ELR (cell line): ENCODE measurements around the gene HSPE1.
"Not testable (repeated sequence)": the region's sequence is repeated elsewhere in the genome, so short reads cannot be mapped to it uniquely, and the experiment has no call there.

Experiments
- DNase-seq: peaks from one replicate; pipeline ENCODE4 v3.0.0-alpha.2; 2015; ENCODE audit warnings: low read depth

Gene HSPE1

GRCh38 chr2:197499594-197500502 lies at the start of gene HSPE1, which contains the start of gene HSPD1:
Gene HSPE1 (plus strand): TSS chr2:197500379. CDS start chr2:197500437, 58 bp downstream.
Gene HSPD1 (minus strand): TSS chr2:197499840. CDS start chr2:197498848, 992 bp downstream.
- DNase-seq: peak; percentile 100

DNA sequence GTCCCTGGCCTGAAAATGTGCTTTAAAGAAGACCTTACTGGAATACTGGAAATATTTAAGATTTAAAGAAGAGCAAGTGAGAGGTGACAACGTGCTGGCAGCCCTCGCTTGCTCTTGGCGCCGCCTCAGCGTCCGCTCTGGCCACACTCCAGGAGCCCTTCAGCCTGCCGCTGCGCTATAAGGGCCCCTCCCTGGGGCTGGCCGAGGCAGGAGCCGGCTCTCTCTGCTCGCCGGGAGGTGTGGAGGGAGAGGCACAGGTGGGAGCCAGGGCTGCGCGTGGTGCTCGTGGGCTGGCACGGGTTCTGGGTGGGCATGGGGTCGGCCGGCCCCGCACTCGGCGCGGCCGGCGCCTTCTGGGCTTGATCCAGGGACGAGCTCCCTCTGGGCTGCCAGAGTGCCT lies 49.7 kb upstream of the HSPE1 start:
- no peak for DNase-seq

DNA sequence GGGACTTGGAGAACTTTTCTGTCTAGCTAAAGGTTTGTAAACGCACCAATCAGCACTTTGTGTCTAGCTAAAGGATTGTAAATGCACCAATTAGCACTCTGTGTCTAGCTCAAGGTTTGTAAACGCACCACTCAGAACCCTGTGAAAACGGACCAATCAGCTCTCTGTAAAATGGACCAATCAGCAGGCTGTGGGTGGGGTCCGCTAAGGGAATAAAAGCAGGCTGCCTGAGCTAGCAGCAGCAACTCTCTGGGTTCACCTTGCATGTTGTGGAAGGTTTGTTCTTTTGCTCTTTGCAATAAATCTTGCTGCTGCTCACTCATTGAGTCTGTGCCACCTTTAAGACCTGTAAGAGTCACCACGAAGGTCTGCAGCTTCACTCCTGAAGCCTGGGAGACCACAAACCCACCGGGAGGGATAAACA lies 49.2 kb upstream of the HSPE1 start:
- not testable (repeated sequence) for DNase-seq

- DNase-seq: no peak
Observed at GRCh38 chr2:197452754-197453122, 47.4 kb upstream of the HSPE1 start.

DNA sequence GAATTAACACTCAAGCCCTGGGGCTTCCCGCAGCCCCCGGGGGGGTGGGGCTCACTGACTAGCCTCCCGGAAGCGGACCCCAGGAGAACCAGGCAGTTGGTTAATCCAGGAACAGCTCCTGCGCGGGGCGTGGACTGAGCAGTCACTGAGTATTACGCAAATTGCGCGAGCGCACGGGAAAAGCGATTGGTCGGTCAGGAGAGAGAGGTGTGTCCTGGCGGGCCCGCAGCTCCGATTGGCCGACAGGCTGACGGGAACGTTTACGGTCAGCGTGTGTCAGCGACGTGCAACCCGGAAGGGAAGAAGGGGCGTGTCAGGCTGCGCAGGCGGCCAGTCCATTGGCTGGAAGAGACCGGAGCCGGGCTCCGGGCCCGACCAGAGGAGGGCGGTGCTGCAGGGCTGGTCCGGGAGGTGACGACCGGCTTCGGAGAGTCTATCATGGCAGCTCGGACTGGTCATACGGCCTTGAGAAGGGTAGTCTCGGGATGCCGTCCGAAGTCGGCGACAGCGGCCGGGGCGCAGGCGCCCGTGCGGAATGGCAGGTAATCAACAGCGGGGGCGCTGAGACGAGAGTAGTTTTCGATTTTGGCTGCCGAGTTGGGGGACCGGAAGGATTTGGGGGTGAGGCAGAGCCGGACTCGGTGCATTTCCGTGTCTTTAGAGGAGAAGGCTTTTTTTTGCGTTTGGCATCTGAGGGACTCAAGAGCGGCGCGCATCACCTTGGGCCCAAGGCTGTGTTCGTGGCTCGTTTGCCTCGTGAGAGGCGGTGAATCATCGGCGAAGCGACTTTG lies 46.9 kb upstream of the HSPE1 start, which contains the start of gene COQ10B:
Gene COQ10B (plus strand): TSS at position 430 of the 791 bp plus-strand sequence. CDS start 9 bp downstream, at position 439.
- peak; percentile 100 for DNase-seq

DNA sequence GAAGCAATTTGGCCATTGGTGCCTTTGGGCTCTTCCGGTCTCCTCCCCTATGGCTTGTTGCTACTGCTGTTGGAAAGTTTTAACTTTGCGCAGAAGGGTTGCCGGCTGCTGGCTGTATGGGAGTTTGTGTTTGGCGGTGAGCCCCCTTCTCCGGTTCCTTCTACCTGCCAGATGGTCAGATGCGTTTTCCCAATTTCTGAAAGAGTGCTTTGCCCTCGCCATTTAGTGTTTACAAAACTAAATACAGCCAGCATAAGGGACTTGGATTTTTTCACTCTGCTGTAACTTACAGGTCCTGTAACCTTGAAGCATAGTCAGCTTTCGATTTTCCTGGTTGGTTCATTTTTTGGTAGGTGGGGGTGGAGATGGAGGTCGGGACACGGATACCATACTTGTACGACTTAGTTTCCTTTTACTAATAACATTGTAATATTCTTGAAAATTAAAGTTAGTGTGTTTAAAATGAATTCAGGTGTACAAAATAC lies 46.2 kb upstream of the HSPE1 start:
- DNase-seq: no peak

DNA sequence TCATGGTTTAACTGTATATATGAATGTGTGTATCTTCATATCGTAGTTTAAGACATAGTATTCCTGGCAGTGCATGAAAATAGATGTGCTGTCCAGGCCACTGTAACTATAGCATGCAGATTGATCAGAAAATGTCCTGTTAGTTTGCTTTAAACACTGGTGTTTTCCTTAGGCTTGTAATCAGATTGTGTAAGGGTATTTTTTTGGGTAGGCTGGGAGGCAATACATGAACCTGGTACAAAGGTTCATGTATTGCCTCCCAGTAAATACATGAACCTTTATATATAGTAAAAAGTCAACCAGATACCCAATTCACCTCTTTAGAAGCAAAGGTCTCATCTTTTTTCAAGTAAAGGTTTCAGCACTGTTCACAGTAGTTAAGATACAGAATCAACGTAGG lies 45.3 kb upstream of the HSPE1 start:
- DNase-seq: no peak

- DNase-seq: no peak
Observed at GRCh38 chr2:197455428-197455827, 44.8 kb upstream of the HSPE1 start.

- no peak for DNase-seq
Observed at GRCh38 chr2:197460649-197461048, 39.5 kb upstream of the HSPE1 start.

GRCh38 chr2:197461057-197461456 lies 39.1 kb upstream of the HSPE1 start:
- no peak for DNase-seq

- DNase-seq: no peak
Observed at GRCh38 chr2:197464175-197464574, 36.0 kb upstream of the HSPE1 start.

DNA sequence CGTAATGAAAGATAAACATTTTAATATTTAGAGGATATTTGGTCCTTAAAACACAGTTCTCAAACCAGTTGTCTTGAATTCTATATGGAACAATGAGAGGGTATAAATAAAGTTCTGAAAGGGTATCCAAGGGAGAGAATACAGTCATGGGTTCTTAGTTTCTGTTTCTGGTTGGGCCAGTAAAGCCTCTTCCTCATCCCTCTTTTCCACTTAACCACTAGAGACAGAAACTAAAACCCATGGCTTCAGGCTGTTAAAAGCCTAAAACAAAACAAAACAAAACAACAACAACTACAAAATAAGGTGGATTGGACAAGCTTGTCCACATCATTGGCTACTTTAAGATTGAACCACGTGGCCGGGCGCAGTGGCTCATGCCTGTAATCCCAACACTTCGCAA lies 28.0 kb upstream of the HSPE1 start:
- DNase-seq: no peak

DNA sequence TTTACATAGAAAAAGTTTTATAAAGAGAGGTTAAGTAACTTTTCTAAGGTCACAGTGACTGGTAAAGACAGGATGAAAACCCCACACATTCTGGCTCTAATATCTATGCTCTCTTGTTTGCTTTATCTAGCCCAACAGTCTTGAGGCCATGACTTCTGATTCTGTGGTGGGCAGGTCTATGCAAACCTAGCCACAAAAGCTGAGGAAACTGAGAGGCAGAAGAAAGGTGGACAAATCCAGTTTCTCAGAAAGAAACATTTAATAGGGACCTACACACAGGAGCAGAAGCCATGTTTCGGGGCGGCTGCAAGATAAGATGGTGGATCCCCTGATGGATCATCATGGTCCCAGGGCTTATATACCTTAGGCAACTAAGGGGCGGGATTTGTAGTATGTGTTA lies 22.4 kb upstream of the HSPE1 start:
- no peak for DNase-seq

DNA sequence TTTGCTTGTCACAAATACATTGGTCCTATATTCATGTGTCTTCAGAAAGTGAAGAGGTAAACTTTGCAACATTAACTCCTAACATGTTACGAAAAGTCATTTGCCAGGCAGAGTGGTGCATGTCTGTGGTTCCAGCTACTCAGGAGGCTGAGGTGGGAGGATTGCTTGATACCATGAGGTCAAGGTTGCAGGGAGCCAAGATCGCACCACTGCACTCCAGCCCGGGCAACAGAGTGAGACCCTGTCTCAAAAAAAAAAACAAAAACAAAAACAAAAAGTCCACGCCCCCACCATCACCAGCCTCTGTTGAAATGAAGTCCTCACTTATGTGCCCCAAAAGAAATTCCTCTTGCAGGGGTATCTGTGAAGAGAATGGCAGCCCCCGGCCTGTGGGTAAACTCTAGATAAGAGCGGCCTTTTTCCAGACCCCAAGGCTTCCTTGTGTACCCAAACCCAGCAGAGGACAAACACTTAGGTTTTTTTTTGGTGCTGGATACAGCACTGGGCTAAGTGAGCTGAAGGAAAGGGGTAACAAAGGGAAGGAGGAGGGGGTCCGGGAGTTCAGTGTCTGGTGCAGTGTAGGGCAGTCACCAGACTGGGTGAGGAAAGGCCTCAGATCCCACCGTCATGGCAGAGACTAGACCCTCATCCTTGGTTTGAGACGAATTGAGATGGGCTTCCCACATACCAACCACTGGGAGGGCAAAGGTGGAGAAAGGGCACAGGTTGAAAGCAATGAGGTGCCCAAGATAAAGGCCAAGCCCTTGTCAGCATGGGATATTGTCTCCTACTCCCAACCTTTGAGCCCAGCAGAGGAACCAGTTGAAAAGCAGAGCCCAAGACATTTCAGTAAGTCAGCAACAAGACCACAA lies 19.8 kb upstream of the HSPE1 start:
- no peak for DNase-seq

DNA sequence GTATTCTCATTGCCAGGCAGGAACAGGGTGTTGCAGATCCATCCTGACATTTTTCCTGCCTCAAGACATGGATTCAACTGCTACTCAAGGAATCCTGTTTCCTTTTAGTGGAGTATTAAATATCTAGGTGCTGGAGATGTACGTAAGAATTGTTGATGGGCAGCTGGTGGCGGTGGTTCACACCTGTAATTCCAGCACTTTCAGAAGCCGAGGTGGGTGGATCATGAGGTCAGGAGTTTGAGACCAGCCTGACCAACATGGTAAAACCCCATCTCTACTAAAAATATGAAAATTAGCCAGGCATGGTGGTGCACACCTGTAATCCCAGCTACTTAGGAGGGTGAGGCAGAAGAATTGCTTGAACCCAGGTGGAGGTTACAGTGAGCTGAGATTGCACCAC lies 15.9 kb upstream of the HSPE1 start:
- DNase-seq: not testable (repeated sequence)

DNA sequence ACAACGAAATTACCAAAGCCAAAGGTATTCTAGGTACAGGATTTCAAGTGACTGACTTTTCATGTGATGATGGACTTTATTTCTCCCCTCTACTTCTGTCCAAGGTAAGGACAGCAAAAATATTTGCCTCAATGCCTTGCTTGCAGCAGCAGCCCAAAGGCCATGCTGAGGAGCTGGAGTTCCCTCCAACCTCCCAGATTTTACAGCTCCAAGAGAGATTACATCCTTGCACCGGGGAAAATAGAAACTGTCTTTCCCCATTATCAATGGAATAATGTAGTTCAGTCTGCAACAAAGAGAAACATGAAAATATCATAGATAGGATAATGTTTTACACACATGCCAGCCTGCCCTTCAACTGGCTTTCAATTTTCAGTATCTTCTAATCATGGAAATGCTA lies 14.0 kb upstream of the HSPE1 start:
- no peak for DNase-seq

- no peak for DNase-seq
Observed at GRCh38 chr2:197487385-197487784, 12.8 kb upstream of the HSPE1 start.

DNA sequence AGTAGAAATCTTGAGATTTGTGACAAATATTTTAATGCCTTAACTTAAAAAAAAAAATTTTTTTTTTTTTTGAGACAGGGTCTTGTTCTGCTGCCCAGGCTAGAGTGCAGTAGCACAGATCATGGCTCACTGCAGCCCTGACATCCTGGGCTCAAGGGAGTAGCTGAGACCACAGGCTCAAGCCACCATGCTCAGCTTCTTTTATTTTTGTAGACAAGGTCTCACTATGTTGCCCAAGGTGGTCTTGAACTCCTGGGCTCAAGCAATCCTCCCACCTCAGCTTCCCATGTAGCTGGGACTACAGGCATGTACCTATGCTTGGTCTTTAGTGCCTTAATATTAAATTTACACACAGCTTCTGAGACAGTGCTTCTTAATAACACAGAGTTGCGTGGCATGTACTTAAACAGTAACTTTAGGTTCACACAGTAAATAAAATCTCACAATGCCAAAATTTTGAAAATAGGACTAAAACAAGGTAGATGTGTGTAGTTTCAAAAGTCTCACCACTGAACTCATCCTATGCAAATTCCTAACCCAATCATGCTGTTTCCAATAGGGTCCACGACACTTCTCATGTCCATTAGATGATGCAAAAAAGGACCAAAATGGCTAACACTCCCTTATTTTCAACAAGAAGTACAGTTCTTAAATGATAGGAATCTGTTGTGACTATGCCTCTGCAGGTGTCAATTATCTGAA lies 4.6 kb upstream of the HSPE1 start:
- no peak for DNase-seq

DNA sequence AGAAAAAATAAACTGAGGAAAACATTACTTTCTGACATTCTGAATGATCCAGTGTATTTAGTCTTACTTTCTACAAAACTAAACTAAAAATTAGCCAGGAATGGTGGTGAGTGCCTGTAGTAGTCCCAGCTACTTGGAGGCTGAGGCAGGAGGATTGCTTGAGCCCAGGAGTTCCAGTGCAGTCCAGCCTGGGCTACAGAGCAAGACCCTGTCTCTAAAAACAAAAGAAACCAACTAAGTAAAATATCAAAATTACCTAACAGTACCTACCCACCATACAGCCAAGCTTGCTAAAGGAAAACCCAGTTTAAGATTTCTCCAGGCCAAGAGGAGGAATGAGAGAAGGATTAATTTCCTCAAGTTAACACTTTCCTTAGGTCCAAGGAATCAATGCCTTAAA lies 3.5 kb upstream of the HSPE1 start:
- DNase-seq: no peak

GRCh38 chr2:197497326-197497725 lies 2.9 kb upstream of the HSPE1 start:
- DNase-seq: no peak
